ENCODE data around the gene GSDME.

Gene GSDME

DNA sequence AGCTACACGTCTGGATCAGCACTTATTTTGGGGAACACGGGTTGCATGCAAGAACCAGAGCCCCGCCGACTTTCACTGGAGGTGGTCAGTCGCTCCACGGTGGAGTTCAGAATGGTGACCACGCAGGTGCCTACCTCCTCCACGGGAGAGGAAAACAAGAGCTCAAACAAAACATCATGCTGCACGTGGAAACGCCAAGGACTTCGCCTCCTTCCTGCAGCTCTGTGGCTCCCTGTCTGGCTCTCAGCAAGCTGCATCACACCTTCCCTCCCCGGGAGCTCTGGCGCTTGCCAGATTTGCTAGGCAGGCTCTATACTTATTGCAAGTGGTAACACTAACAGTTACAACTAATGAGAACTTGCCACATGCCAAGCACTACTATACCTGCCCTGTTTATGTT, 26.0 kb downstream of the GSDME start:
- Histone ChIP-seq H3K27ac (replicated peaks) (no peak overlapping the region), H3K27me3 (ENCODE audit: insufficient read depth, poor library complexity, severe bottlenecking) (no peaks in the 10 kb centered on the region), H3K4me3 (replicated peaks; ENCODE audit: insufficient read depth, low read length) (no peak overlapping the region)
- DNase-seq (ENCODE audit: low read depth in 1 of 2, low spot score in 1 of 2): no peak
- TF ChIP-seq GABPA (IDR thresholded peaks at IDR 0.05; ENCODE audit: low read depth) (no peak), POLR2AphosphoS5 (IDR thresholded peaks at IDR 0.05; ENCODE audit: low read depth) (no peak), SPI1 (IDR thresholded peaks at IDR 0.05; ENCODE audit: borderline replicate concordance, low read depth) (no peak)
- TF ChIP-seq, protein P1, sequence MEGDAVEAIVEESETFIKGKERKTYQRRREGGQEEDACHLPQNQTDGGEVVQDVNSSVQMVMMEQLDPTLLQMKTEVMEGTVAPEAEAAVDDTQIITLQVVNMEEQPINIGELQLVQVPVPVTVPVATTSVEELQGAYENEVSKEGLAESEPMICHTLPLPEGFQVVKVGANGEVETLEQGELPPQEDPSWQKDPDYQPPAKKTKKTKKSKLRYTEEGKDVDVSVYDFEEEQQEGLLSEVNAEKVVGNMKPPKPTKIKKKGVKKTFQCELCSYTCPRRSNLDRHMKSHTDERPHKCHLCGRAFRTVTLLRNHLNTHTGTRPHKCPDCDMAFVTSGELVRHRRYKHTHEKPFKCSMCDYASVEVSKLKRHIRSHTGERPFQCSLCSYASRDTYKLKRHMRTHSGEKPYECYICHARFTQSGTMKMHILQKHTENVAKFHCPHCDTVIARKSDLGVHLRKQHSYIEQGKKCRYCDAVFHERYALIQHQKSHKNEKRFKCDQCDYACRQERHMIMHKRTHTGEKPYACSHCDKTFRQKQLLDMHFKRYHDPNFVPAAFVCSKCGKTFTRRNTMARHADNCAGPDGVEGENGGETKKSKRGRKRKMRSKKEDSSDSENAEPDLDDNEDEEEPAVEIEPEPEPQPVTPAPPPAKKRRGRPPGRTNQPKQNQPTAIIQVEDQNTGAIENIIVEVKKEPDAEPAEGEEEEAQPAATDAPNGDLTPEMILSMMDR (IDR thresholded peaks at IDR 0.05; ENCODE audit: insufficient read depth, low read length): no peak
- TF ChIP-seq, protein P2, sequence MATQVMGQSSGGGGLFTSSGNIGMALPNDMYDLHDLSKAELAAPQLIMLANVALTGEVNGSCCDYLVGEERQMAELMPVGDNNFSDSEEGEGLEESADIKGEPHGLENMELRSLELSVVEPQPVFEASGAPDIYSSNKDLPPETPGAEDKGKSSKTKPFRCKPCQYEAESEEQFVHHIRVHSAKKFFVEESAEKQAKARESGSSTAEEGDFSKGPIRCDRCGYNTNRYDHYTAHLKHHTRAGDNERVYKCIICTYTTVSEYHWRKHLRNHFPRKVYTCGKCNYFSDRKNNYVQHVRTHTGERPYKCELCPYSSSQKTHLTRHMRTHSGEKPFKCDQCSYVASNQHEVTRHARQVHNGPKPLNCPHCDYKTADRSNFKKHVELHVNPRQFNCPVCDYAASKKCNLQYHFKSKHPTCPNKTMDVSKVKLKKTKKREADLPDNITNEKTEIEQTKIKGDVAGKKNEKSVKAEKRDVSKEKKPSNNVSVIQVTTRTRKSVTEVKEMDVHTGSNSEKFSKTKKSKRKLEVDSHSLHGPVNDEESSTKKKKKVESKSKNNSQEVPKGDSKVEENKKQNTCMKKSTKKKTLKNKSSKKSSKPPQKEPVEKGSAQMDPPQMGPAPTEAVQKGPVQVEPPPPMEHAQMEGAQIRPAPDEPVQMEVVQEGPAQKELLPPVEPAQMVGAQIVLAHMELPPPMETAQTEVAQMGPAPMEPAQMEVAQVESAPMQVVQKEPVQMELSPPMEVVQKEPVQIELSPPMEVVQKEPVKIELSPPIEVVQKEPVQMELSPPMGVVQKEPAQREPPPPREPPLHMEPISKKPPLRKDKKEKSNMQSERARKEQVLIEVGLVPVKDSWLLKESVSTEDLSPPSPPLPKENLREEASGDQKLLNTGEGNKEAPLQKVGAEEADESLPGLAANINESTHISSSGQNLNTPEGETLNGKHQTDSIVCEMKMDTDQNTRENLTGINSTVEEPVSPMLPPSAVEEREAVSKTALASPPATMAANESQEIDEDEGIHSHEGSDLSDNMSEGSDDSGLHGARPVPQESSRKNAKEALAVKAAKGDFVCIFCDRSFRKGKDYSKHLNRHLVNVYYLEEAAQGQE (IDR thresholded peaks at IDR 0.05; ENCODE audit: insufficient replicate concordance, low read depth): no peak

DNA sequence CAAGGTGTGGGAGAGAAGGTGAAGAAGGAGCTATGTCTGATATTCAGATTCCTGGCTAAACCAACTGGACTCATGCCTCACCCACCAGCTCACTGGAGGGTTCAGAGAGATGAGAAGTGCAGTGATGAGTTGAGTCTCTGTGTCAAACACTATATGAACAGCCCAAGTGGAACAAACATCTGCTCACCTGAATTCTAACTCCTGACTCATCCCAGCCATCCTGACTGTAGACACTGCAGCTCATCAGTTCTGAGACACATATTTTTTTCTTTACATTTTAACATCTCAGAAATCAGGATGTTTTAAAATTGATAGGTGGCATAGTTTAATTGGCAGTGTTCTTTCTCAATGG, 27.3 kb downstream of the GSDME start:
- no peak for DNase-seq (ENCODE audit: low read depth in 1 of 2, low spot score in 1 of 2)
- TF ChIP-seq, protein P2 (IDR thresholded peaks at IDR 0.05; ENCODE audit: insufficient replicate concordance, low read depth): no peak
- Histone ChIP-seq H3K4me3 (replicated peaks; ENCODE audit: insufficient read depth, low read length) (no peak overlapping the region), H3K27ac (replicated peaks) (no peak overlapping the region), H3K27me3 (ENCODE audit: insufficient read depth, poor library complexity, severe bottlenecking) (no peaks in the 10 kb centered on the region)

DNA sequence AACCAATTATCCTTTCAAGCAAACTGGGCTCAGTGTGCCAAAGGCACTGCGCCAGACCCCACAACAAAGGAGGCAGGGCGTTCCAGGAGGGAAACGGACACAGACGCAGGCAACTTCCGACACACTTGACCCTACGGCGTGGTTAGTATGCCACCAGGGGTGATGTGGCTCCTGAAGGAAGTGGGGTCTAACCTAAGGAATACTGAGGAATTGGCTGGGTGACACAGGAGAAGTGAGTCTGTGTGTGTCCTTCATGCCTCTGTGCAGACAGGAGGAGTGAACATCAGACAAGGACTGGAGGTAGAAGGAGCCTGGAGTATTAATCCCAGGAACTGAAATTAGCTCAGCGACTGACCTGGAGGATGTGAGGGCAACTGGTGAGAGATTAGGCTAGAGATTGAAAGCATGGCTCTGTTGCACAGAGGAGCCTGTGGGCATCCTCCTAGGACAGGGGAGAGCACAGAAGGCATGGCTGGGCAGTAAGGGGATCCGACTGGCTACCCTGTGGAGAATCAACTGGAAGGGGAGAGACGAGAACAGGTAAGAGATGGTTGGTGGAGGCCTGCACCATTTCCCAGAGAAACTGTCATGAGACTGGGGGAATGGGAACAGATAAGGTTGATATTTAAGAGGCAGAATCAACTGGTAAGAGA, 27.8 kb downstream of the GSDME start:
- Histone ChIP-seq H3K27me3 (ENCODE audit: insufficient read depth, poor library complexity, severe bottlenecking) (no peaks in the 10 kb centered on the region), H3K27ac (replicated peaks) (no peak overlapping the region), H3K4me3 (replicated peaks; ENCODE audit: insufficient read depth, low read length) (no peak overlapping the region)
- DNase-seq (ENCODE audit: low read depth in 1 of 2, low spot score in 1 of 2): no peak
- no peak for TF ChIP-seq GABPA (IDR thresholded peaks at IDR 0.05; ENCODE audit: low read depth)
- TF ChIP-seq POLR2AphosphoS5 (IDR thresholded peaks at IDR 0.05; ENCODE audit: low read depth): no peak
- TF ChIP-seq SPI1 (IDR thresholded peaks at IDR 0.05; ENCODE audit: borderline replicate concordance, low read depth): no peak
- TF ChIP-seq, protein P1 (IDR thresholded peaks at IDR 0.05; ENCODE audit: insufficient read depth, low read length): no peak
- TF ChIP-seq, protein P2 (IDR thresholded peaks at IDR 0.05; ENCODE audit: insufficient replicate concordance, low read depth): no peak

All from HL-60 (cell line).